SK-N-SH (cell line): ENCODE measurements around the gene SPRED2. TPM values are rescaled to one million over a fixed set of nuclear protein-coding genes. Genes with fewer than 3 reads are reported as not detected.

Experiments
- CHD2 ChIP-seq: fragments of 150-350 bp; IDR thresholded peaks from 2 replicates; pipeline ENCODE4 v1.6.1; 2018; ENCODE audit warnings: low read length; ENCODE audit not compliant: partially characterized antibody
- GABPA ChIP-seq: IDR thresholded peaks from 2 replicates; pipeline ENCODE4 v1.4.0; 2012; ENCODE audit warnings: low read depth, mild to moderate bottlenecking
- GATA2 ChIP-seq: sonication (generic); formaldehyde crosslinking; IDR thresholded peaks from 2 replicates; pipeline ENCODE4 v1.5.0; 2020; ENCODE audit warnings: mild to moderate bottlenecking, missing genetic modification reagents
- IRF3 ChIP-seq: fragments of 150-350 bp; IDR thresholded peaks from 2 replicates; pipeline ENCODE4 v1.6.1; 2016; ENCODE audit warnings: mild to moderate bottlenecking, low read depth, low read length
- MAX ChIP-seq: IDR thresholded peaks from 2 replicates; pipeline ENCODE4 v1.4.0; 2012; ENCODE audit warnings: low read depth
- MEF2A ChIP-seq: IDR thresholded peaks from 2 replicates; pipeline ENCODE4 v1.4.0; 2012; ENCODE audit warnings: low read depth, borderline replicate concordance
- NFIC ChIP-seq: IDR thresholded peaks from 2 replicates; pipeline ENCODE4 v1.4.0; 2012; ENCODE audit warnings: borderline replicate concordance
- PBX3 ChIP-seq: IDR thresholded peaks from 2 replicates; pipeline ENCODE4; 2012
- RAD21 ChIP-seq: IDR thresholded peaks from 2 replicates; pipeline ENCODE4 v1.6.1; 2012; ENCODE audit warnings: mild to moderate bottlenecking, low read length
- RCOR1 ChIP-seq: fragments of 150-350 bp; IDR thresholded peaks from 2 replicates; pipeline ENCODE4 v1.6.1; 2017; ENCODE audit warnings: antibody characterized with exemption, low read length
- REST ChIP-seq: IDR thresholded peaks from 2 replicates; pipeline ENCODE4 v1.6.1; 2012; ENCODE audit warnings: mild to moderate bottlenecking, low read depth, low read length, moderate library complexity
- RFX5 ChIP-seq: IDR thresholded peaks from 2 replicates; pipeline ENCODE4 v1.6.1; 2012; ENCODE audit warnings: mild to moderate bottlenecking, improper control_type of control experiment, low read length
- TAF1 ChIP-seq: IDR thresholded peaks from 2 replicates; pipeline ENCODE4 v1.6.1; 2012; ENCODE audit warnings: low read depth, mild to moderate bottlenecking, low read length, moderate library complexity, borderline replicate concordance
- TCF12 ChIP-seq: IDR thresholded peaks from 2 replicates; pipeline ENCODE4 v1.4.0; 2012
- TEAD4 ChIP-seq: IDR thresholded peaks from 2 replicates; pipeline ENCODE4 v1.4.0; 2012; ENCODE audit warnings: mild to moderate bottlenecking, borderline replicate concordance; ENCODE audit not compliant: insufficient read depth
- USF2 ChIP-seq: fragments of 150-350 bp; IDR thresholded peaks from 2 replicates; pipeline ENCODE4 v1.6.1; 2017; ENCODE audit warnings: antibody characterized with exemption, low read length, low read depth, borderline replicate concordance
- ZBTB33 ChIP-seq: IDR thresholded peaks from 2 replicates; pipeline ENCODE4 v1.4.0; 2012; ENCODE audit warnings: low read depth, borderline replicate concordance
- polyA plus RNA-seq, 3 experiments: library from polyadenylated mRNA; depleted of rRNA; stranded (reverse); fragments of >200 nt; gene quantifications; 2 replicates each; pipeline ENCODE4 v1.2.3, GENCODE V29; 2012

The SPRED2 gene
- polyA plus RNA-seq, 1 of the 3 experiments (the other 2 are of a cell fraction), result 21.9 TPM

- peak; percentile 57; the same call in 1 of the 2 replicates for TF ChIP-seq TEAD4
- TF ChIP-seq RAD21, result no peak
- peak; percentile 66 for TF ChIP-seq GABPA
- no peak for TF ChIP-seq ZBTB33
- TF ChIP-seq TAF1, result peak; percentile 62; the same call in 1 of the 2 replicates
- peak; percentile 51 for TF ChIP-seq TCF12
- no peak for TF ChIP-seq RFX5
- no peak for TF ChIP-seq REST
- no peak for TF ChIP-seq USF2
- no peak for TF ChIP-seq GATA2 (CRISPR knock-in tag)
- peak; percentile 57 for TF ChIP-seq NFIC
- TF ChIP-seq RCOR1, result no peak
- no peak for TF ChIP-seq CHD2
- peak; percentile 50; the same call in 1 of the 2 replicates for TF ChIP-seq MAX
- no peak for TF ChIP-seq PBX3
- TF ChIP-seq MEF2A, result peak; percentile 65
- no peak for TF ChIP-seq IRF3
Measured at GRCh38 chr2:65436169-65436823, 3.9 kb upstream of the SPRED2 start (continued).
